HepG2 (cell line): ENCODE data around the gene CACNG4. TPM values are rescaled to one million over a fixed set of nuclear protein-coding genes. Genes with fewer than 3 reads are reported as not detected.

ENCODE experiments used
- ASH2L ChIP-seq: fragments of 300-600, 200-600 bp; sonication (generic); IDR thresholded peaks from 2 replicates; pipeline ENCODE4 v1.7.0; 2017; ENCODE audit warnings: low read depth, mild to moderate bottlenecking, moderate library complexity, mixed read lengths, low read length; ENCODE audit not compliant: insufficient read length
- CEBPG ChIP-seq: IDR thresholded peaks from 2 replicates; pipeline ENCODE4 v1.6.1; 2016
- ELF3 ChIP-seq: IDR thresholded peaks from 2 replicates; pipeline ENCODE4 v1.6.1; 2016; ENCODE audit warnings: missing genetic modification reagents, missing compliant biosample characterization
- EZH2 ChIP-seq: conservative IDR thresholded peaks from 2 replicates; pipeline ENCODE4 v1.6.1; 2012; ENCODE audit warnings: mild to moderate bottlenecking, low read depth, low read length, moderate library complexity
- GABPB1 ChIP-seq: IDR thresholded peaks from 2 replicates; pipeline ENCODE4 v1.6.1; 2016; ENCODE audit warnings: mild to moderate bottlenecking, missing genetic modification reagents, moderate library complexity, missing compliant biosample characterization
- HDAC2 ChIP-seq: sonication (generic); formaldehyde crosslinking; IDR thresholded peaks from 2 replicates; pipeline ENCODE4 v1.4.0; 2020; ENCODE audit warnings: missing genetic modification reagents
- KDM6A ChIP-seq: IDR thresholded peaks from 2 replicates; pipeline ENCODE4 v1.6.1; 2016; ENCODE audit warnings: low read depth
- REPIN1 ChIP-seq: sonication (generic); formaldehyde crosslinking; IDR thresholded peaks from 2 replicates; pipeline ENCODE4 v1.8.0; 2022; ENCODE audit warnings: missing genetic modification reagents, low read depth, mild to moderate bottlenecking, borderline replicate concordance
- SIN3A ChIP-seq: IDR thresholded peaks from 2 replicates; pipeline ENCODE4 v1.6.1; 2011; ENCODE audit warnings: low read depth, mild to moderate bottlenecking, control low read depth, low read length, borderline replicate concordance
- SOX5 ChIP-seq: IDR thresholded peaks from 2 replicates; pipeline ENCODE4 v1.6.1; 2016; ENCODE audit warnings: borderline replicate concordance
- ZEB1 ChIP-seq: IDR thresholded peaks from 2 replicates; pipeline ENCODE4 v1.6.1; 2012; ENCODE audit warnings: mild to moderate bottlenecking, low read depth, inconsistent platforms; ENCODE audit not compliant: insufficient replicate concordance
- ZMYM3 ChIP-seq: sonication (generic); formaldehyde crosslinking; IDR thresholded peaks from 2 replicates; pipeline ENCODE4 v1.5.1; 2020; ENCODE audit warnings: mild to moderate bottlenecking, missing genetic modification reagents
- ZNF530 ChIP-seq: sonication (generic); formaldehyde crosslinking; IDR thresholded peaks from 2 replicates; pipeline ENCODE4 v1.5.0; 2020; ENCODE audit warnings: low read depth, mild to moderate bottlenecking, missing genetic modification reagents
- ZNF556 ChIP-seq: sonication (generic); formaldehyde crosslinking; IDR thresholded peaks from 2 replicates; pipeline ENCODE4 v1.4.0; 2020; ENCODE audit warnings: mild to moderate bottlenecking, missing genetic modification reagents, borderline replicate concordance
- ZNF577 ChIP-seq: sonication (generic); formaldehyde crosslinking; IDR thresholded peaks from 2 replicates; pipeline ENCODE4 v1.4.0; 2020; ENCODE audit warnings: mild to moderate bottlenecking, low read depth, missing genetic modification reagents, borderline replicate concordance
- polyA plus RNA-seq, 8 experiments: library from polyadenylated mRNA; depleted of rRNA in 3 of 8; stranded (reverse) in 7 of 8; unstranded in 1 of 8; fragments of >200 nt; fragmentation: Illumina TruSeq in 4 of 8; extraction: Trizol in 4 of 8; gene quantifications; 2 replicates each; pipeline versions ENCODE4 v1.2.1 to v1.2.3, GENCODE V29; 2011 to 2016; ENCODE audit warnings: low read depth in 4 of 8, missing spikeins in 1 of 8, mixed read lengths in 1 of 8; ENCODE audit not compliant: insufficient read depth in 1 of 8
- total RNA-seq, 5 experiments: library from RNA; depleted of rRNA; stranded (reverse); fragments of >200 nt; fragmentation: Illumina TruSeq; extraction: Trizol; gene quantifications; 2 replicates each; pipeline ENCODE4 v1.2.3, GENCODE V29; 2016; ENCODE audit warnings: low read depth in 1 of 5
- TF ChIP-seq, protein P1 (sequence below): sonication (generic); formaldehyde crosslinking; IDR thresholded peaks from 2 replicates; pipeline ENCODE4 v1.8.1; 2023; ENCODE audit warnings: mild to moderate bottlenecking, inconsistent platforms, moderate library complexity, missing genetic modification reagents, borderline replicate concordance
- TF ChIP-seq, protein P2 (sequence below): sonication (generic); formaldehyde crosslinking; IDR thresholded peaks from 2 replicates; pipeline ENCODE4 v1.8.0; 2022; ENCODE audit warnings: missing genetic modification reagents, mild to moderate bottlenecking, borderline replicate concordance
- TF ChIP-seq, protein P3 (sequence below): sonication (generic); formaldehyde crosslinking; IDR thresholded peaks from 2 replicates; pipeline ENCODE4 v1.4.0; 2020; ENCODE audit warnings: missing genetic modification reagents
- TF ChIP-seq, protein P4 (sequence below): fragments of 450-650 bp; IDR thresholded peaks from 2 replicates; pipeline ENCODE4 v1.6.1; 2017
- TF ChIP-seq, protein P5 (sequence below): sonication (generic); formaldehyde crosslinking; IDR thresholded peaks from 2 replicates; pipeline ENCODE4 v1.9.0; 2021; ENCODE audit warnings: missing genetic modification reagents, borderline replicate concordance
- TF ChIP-seq, protein P6 (sequence below): sonication (generic); IDR thresholded peaks from 2 replicates; pipeline ENCODE4 v1.6.1; 2016; ENCODE audit warnings: low read depth, borderline replicate concordance

The CACNG4 gene
- total and polyA plus RNA-seq, 2 of the 13 experiments (the other 11 are each of a cell fraction or from before 2014, with no cell fraction given) = 0.09 TPM

DNA sequence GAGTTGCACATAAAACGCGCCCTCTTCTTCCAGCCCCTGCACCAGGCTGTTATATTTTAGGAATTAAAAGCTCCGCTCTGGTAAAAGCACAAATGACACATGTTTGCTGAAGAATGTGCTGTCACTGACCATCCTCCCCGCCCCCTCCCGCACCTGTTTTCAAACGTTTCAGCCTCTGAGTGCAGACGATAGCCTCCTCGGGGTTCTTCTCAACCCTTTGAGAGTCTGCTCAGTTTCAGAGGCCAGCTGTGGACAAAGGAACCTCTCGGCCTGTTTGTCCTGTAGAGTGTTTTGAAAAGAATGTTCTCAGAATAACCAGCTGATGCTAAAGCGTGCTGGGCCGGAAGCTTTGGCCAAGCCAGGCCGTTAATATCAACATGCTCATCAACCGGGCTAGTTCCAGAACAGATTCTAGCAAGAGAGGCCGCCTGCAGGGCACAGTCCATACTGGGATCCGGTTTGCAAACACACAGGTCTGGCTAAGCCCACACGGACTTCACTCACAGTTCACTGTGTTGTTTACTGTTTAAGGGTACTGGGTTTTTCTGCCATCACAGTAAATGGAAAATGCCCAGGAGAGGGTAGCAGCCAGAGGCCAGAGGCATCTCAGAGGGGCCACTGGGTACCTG, 6.4 kb upstream of the CACNG4 start (continued):
- peak; percentile 61 for TF ChIP-seq KDM6A (CRISPR knock-in tag)
- TF ChIP-seq, protein P1, sequence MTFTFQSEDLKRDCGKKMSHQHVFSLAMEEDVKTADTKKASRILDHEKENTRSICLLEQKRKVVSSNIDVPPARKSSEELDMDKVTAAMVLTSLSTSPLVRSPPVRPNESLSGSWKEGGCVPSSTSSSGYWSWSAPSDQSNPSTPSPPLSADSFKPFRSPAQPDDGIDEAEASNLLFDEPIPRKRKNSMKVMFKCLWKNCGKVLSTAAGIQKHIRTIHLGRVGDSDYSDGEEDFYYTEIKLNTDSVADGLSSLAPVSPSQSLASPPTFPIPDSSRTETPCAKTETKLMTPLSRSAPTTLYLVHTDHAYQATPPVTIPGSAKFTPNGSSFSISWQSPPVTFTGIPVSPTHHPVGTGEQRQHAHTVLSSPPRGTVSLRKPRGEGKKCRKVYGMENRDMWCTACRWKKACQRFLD (CRISPR knock-in tag) = no peak
- TF ChIP-seq, protein P2, sequence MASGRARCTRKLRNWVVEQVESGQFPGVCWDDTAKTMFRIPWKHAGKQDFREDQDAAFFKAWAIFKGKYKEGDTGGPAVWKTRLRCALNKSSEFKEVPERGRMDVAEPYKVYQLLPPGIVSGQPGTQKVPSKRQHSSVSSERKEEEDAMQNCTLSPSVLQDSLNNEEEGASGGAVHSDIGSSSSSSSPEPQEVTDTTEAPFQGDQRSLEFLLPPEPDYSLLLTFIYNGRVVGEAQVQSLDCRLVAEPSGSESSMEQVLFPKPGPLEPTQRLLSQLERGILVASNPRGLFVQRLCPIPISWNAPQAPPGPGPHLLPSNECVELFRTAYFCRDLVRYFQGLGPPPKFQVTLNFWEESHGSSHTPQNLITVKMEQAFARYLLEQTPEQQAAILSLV = no peak
- peak; percentile 49; the same call in 1 of the 2 replicates for TF ChIP-seq ELF3 (CRISPR knock-in tag)
- 0 out of 2 replicates have a peak, but pooled peaks have one; percentile 8 for TF ChIP-seq CEBPG (CRISPR knock-in tag)
- peak; percentile 88 for TF ChIP-seq ZMYM3 (CRISPR knock-in tag)
- TF ChIP-seq GABPB1 = no peak; the same call in 1 of the 2 replicates
- TF ChIP-seq, protein P3, sequence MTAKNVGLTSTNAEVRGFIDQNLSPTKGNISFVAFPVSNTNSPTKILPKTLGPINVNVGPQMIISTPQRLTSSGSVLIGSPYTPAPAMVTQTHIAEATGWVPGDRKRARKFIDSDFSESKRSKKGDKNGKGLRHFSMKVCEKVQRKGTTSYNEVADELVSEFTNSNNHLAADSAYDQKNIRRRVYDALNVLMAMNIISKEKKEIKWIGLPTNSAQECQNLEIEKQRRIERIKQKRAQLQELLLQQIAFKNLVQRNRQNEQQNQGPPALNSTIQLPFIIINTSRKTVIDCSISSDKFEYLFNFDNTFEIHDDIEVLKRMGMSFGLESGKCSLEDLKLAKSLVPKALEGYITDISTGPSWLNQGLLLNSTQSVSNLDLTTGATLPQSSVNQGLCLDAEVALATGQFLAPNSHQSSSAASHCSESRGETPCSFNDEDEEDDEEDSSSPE (CRISPR knock-in tag) = peak; percentile 38; the same call in 1 of the 2 replicates
- peak; percentile 50 for TF ChIP-seq SOX5
- peak; percentile 56 for TF ChIP-seq ASH2L
- TF ChIP-seq ZNF530 (CRISPR knock-in tag) = no peak
- TF ChIP-seq, protein P4, sequence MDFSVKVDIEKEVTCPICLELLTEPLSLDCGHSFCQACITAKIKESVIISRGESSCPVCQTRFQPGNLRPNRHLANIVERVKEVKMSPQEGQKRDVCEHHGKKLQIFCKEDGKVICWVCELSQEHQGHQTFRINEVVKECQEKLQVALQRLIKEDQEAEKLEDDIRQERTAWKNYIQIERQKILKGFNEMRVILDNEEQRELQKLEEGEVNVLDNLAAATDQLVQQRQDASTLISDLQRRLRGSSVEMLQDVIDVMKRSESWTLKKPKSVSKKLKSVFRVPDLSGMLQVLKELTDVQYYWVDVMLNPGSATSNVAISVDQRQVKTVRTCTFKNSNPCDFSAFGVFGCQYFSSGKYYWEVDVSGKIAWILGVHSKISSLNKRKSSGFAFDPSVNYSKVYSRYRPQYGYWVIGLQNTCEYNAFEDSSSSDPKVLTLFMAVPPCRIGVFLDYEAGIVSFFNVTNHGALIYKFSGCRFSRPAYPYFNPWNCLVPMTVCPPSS = no peak
- TF ChIP-seq HDAC2 (CRISPR knock-in tag) = peak; percentile 68; the same call in 1 of the 2 replicates
- TF ChIP-seq EZH2 = no peak
- TF ChIP-seq, protein P5, sequence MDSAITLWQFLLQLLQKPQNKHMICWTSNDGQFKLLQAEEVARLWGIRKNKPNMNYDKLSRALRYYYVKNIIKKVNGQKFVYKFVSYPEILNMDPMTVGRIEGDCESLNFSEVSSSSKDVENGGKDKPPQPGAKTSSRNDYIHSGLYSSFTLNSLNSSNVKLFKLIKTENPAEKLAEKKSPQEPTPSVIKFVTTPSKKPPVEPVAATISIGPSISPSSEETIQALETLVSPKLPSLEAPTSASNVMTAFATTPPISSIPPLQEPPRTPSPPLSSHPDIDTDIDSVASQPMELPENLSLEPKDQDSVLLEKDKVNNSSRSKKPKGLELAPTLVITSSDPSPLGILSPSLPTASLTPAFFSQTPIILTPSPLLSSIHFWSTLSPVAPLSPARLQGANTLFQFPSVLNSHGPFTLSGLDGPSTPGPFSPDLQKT = no peak
- TF ChIP-seq REPIN1 (CRISPR knock-in tag) = peak; percentile 75; the same call in 1 of the 2 replicates
- TF ChIP-seq, protein P6, sequence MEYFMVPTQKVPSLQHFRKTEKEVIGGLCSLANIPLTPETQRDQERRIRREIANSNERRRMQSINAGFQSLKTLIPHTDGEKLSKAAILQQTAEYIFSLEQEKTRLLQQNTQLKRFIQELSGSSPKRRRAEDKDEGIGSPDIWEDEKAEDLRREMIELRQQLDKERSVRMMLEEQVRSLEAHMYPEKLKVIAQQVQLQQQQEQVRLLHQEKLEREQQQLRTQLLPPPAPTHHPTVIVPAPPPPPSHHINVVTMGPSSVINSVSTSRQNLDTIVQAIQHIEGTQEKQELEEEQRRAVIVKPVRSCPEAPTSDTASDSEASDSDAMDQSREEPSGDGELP = peak; percentile 93
- peak; percentile 61; the same call in 1 of the 2 replicates for TF ChIP-seq ZNF556
- no peak for TF ChIP-seq ZNF577
- peak; percentile 34 for TF ChIP-seq ZEB1
- no peak for TF ChIP-seq SIN3A
